GM12873 (cell line): ENCODE results near the gene MLLT11.

Experiments
- CTCF ChIP-seq: IDR thresholded peaks from 2 replicates; pipeline ENCODE4 v1.5.1; 2012; ENCODE audit warnings: low read depth, mild to moderate bottlenecking, moderate library complexity, low read length, control low read depth; ENCODE audit not compliant: insufficient read depth; ENCODE audit errors: missing control alignments

The MLLT11 gene

GRCh38 chr1:151056149-151056548, 4.0 kb upstream of the MLLT11 start:
- no peak for TF ChIP-seq CTCF

GRCh38 chr1:151058692-151059091, 1.5 kb upstream of the MLLT11 start:
- TF ChIP-seq CTCF: no peak

- peak; percentile 86 for TF ChIP-seq CTCF
Measured at GRCh38 chr1:151059109-151060006, 839 bp upstream of the MLLT11 start, which contains the start of gene CDC42SE1. CDC42SE1 (minus strand) TSS chr1:151059622; CDS start chr1:151055730, 3,892 bp downstream.

GRCh38 chr1:151060657-151061421, 642 bp downstream of the MLLT11 start:
- peak; percentile 3 for TF ChIP-seq CTCF

- TF ChIP-seq CTCF: no peak
Measured at GRCh38 chr1:151061704-151062103, 1.5 kb downstream of the MLLT11 start.

GRCh38 chr1:151062741-151063371, 2.7 kb downstream of the MLLT11 start:
- no peak for TF ChIP-seq CTCF

GRCh38 chr1:151065089-151065645, 5.0 kb downstream of the MLLT11 start:
- TF ChIP-seq CTCF: no peak
